OCI-LY7 (cell line): ENCODE results near the gene ZNF91. TPM values are rescaled to one million over a fixed set of nuclear protein-coding genes. Genes with fewer than 3 reads are reported as not detected.

Experiments
- BruUV-seq: library from RNA; stranded (reverse); fragments of 400-500 nt; replicated peaks from 2 replicates; lab custom pipeline; 2021; lab: Mats Ljungman, UMichigan
- CTCF ChIA-PET: fragments of 300-600 bp; sonication (Branson Sonifier 250); formaldehyde crosslinking; loops from one replicate; lab custom pipeline; 2022; ENCODE audit warnings: antibody characterized with exemption; ENCODE audit not compliant: unreplicated experiment; lab: Charles Lee
- POLR2A ChIA-PET: fragments of 300-600 bp; sonication (Branson Sonifier 250); formaldehyde crosslinking; loops from one replicate; lab custom pipeline; 2022; ENCODE audit warnings: antibody characterized with exemption; lab: Charles Lee
- DNase-seq: peaks from one replicate; pipeline ENCODE4 v3.0.0-alpha.2; 2015; ENCODE audit warnings: low spot score
- H2AFZ ChIP-seq: fragments of 200-600 bp; sonication (generic), shearing (Covaris generic); 2 replicates; pipeline ENCODE4 v1.6.1; 2014; ENCODE audit warnings: mild to moderate bottlenecking, antibody characterized with exemption, low read length, moderate library complexity
- H3K27ac ChIP-seq: fragments of 200-600 bp; sonication (generic); 2 replicates; pipeline ENCODE4 v1.5.1; 2014; ENCODE audit warnings: mixed run types, low read depth, mild to moderate bottlenecking, moderate library complexity, low read length, inconsistent platforms; ENCODE audit not compliant: poor library complexity, severe bottlenecking
- H3K36me3 ChIP-seq: fragments of 200-600 bp; sonication (generic); 2 replicates; pipeline ENCODE4 v1.6.1; 2014; ENCODE audit warnings: mild to moderate bottlenecking, antibody characterized with exemption, low read length, moderate library complexity, mixed read lengths; ENCODE audit not compliant: insufficient read depth
- H3K4me1 ChIP-seq: fragments of 200-600 bp; sonication (generic); 2 replicates; pipeline ENCODE4 v1.5.1; 2014; ENCODE audit warnings: mild to moderate bottlenecking, low read length; ENCODE audit not compliant: insufficient read depth, poor library complexity, severe bottlenecking
- H3K4me2 ChIP-seq: fragments of 200-600 bp; sonication (generic); 2 replicates; pipeline ENCODE4 v1.6.1; 2014; ENCODE audit warnings: mild to moderate bottlenecking, low read length
- H3K4me3 ChIP-seq: fragments of 200-600 bp; sonication (generic); 2 replicates; pipeline ENCODE4 v1.5.1; 2014; ENCODE audit warnings: mild to moderate bottlenecking, low read depth, low read length; ENCODE audit not compliant: poor library complexity, severe bottlenecking
- H3K79me2 ChIP-seq: fragments of 200-600 bp; sonication (generic); 2 replicates; pipeline ENCODE4 v1.6.1; 2016; ENCODE audit warnings: low read depth, mild to moderate bottlenecking, low read length, moderate library complexity, mixed read lengths; ENCODE audit not compliant: insufficient read depth
- H3K9me2 ChIP-seq: fragments of 200-600 bp; sonication (generic); 2 replicates; pipeline ENCODE4 v1.6.1; 2016; ENCODE audit warnings: mild to moderate bottlenecking, low read length, mixed read lengths; ENCODE audit not compliant: insufficient read depth
- H3K9me3 ChIP-seq: fragments of 200-600 bp; sonication (generic); 2 replicates; pipeline ENCODE4 v1.6.1; 2014; ENCODE audit warnings: mild to moderate bottlenecking, mixed run types, low read length, mixed read lengths
- H4K20me1 ChIP-seq: fragments of 200-600 bp; sonication (generic); 2 replicates; pipeline ENCODE4 v1.6.1; 2014; ENCODE audit warnings: mild to moderate bottlenecking, antibody characterized with exemption, low read length, moderate library complexity, mixed read lengths; ENCODE audit not compliant: insufficient read depth
- EZH2phosphoT487 ChIP-seq: fragments of 200-600 bp; sonication (generic); IDR thresholded peaks from 2 replicates; pipeline ENCODE4 v1.6.1; 2018; ENCODE audit warnings: low read depth, borderline replicate concordance, mild to moderate bottlenecking, mixed run types, antibody characterized with exemption, low read length, moderate library complexity, mixed read lengths
- intact Hi-C: fragments of 100-400 bp; cut with micrococcal nuclease; formaldehyde crosslinking; loops from one replicate; pipeline ENCODE4 v1.10.0; 2022; ENCODE audit not compliant: unreplicated experiment
- total RNA-seq, 2 experiments: library from RNA; depleted of rRNA in 1 of 2; stranded (reverse); fragments of >200 nt in 1 of 2; shearing (Covaris generic) in 1 of 2; gene quantifications; 2 replicates each; pipeline ENCODE4 v1.2.3, GENCODE V29; 2014 to 2022
- TF ChIP-seq, protein P1 (sequence below): fragments of 200-600 bp; sonication (generic); conservative IDR thresholded peaks from 2 replicates; pipeline ENCODE4 v1.5.1; 2014; ENCODE audit warnings: mild to moderate bottlenecking, antibody characterized with exemption, low read length, moderate library complexity, mixed read lengths

The ZNF91 gene
- total RNA-seq, 2 experiments from 2014 or later: 39.3 to 64.3 TPM

DNA sequence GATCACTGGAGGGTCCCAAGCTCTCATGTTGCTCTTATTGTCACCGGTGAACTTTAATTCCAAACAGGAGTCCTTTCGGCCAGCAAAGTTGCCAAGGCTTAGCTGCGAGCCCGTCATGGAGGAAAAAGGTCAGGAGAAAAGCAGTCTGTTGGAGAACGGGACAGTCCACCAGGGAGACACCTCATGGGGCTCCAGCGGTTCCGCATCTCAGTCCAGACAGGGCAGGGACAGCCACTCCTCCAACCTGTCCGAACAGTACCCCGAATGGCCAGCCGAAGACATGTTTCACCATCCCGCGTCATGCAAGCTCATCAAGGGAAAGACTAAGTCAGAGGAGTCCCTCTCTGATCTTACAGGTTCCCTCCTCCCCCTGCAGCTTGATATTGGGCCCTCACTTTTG is 10.4 kb downstream of the ZNF91 start:
- POLR2A ChIA-PET: no interaction called here
- no TSS peak for BruUV-seq
- H3K9me2 ChIP-seq: no peaks in the 10 kb centered on the region
- no peak overlapping the region for H3K4me2 ChIP-seq
- no peak for DNase-seq
- no peak overlapping the region for H2AFZ ChIP-seq
- no peaks in the 10 kb centered on the region for H3K4me1 ChIP-seq
- peaks cover 73% of the 10 kb centered on the region for H3K9me3 ChIP-seq
- H3K27ac ChIP-seq: no peak overlapping the region
- H3K79me2 ChIP-seq: peaks cover 96% of the 10 kb centered on the region
- no peak for TF ChIP-seq EZH2phosphoT487
- TF ChIP-seq, protein P1, sequence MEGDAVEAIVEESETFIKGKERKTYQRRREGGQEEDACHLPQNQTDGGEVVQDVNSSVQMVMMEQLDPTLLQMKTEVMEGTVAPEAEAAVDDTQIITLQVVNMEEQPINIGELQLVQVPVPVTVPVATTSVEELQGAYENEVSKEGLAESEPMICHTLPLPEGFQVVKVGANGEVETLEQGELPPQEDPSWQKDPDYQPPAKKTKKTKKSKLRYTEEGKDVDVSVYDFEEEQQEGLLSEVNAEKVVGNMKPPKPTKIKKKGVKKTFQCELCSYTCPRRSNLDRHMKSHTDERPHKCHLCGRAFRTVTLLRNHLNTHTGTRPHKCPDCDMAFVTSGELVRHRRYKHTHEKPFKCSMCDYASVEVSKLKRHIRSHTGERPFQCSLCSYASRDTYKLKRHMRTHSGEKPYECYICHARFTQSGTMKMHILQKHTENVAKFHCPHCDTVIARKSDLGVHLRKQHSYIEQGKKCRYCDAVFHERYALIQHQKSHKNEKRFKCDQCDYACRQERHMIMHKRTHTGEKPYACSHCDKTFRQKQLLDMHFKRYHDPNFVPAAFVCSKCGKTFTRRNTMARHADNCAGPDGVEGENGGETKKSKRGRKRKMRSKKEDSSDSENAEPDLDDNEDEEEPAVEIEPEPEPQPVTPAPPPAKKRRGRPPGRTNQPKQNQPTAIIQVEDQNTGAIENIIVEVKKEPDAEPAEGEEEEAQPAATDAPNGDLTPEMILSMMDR: no peak
- CTCF ChIA-PET: no interaction called here
- no peaks in the 10 kb centered on the region for H4K20me1 ChIP-seq
- H3K4me3 ChIP-seq: no peak overlapping the region
- intact Hi-C loops: no loop called here
- H3K36me3 ChIP-seq: peaks cover 100% of the 10 kb centered on the region

DNA sequence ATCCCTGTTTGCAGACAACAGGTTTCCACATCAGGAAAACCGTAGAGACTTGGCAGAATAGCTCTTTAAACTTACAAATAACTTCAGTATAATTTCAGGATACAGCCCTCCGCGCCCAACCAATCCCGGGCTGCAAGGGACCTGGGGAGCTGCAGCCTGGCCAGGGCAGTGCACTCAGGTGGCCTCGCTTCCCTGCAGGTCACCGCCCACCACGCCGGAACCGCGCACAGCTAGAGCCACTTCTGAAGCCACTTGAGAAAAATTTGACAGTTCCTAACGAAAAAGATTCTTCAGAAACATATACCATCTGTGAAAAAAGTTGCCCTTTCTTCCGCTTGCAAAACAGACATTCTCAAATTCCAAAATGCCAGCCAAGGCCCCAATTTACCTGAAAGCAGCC is 11.1 kb downstream of the ZNF91 start:
- Histone ChIP-seq H2AFZ (no peak overlapping the region), H3K9me2 (no peaks in the 10 kb centered on the region), H3K36me3 (peaks cover 100% of the 10 kb centered on the region), H4K20me1 (no peaks in the 10 kb centered on the region), H3K4me1 (no peaks in the 10 kb centered on the region), H3K79me2 (peaks cover 96% of the 10 kb centered on the region), H3K4me3 (no peak overlapping the region), H3K4me2 (no peak overlapping the region), H3K27ac (no peak overlapping the region), H3K9me3 (peaks cover 66% of the 10 kb centered on the region)
- intact Hi-C loops: no loop called here
- no peak for DNase-seq
- TF ChIP-seq, protein P1: no peak
- no peak for TF ChIP-seq EZH2phosphoT487
- CTCF ChIA-PET: no interaction called here
- BruUV-seq: no TSS peak
- POLR2A ChIA-PET: interaction anchor here (0.5 to 1.1 kb wide), 2 partner anchors 11 to 54 kb away, joined by 3 to 4 read pairs; partner anchors contain the start of gene ZNF91

DNA sequence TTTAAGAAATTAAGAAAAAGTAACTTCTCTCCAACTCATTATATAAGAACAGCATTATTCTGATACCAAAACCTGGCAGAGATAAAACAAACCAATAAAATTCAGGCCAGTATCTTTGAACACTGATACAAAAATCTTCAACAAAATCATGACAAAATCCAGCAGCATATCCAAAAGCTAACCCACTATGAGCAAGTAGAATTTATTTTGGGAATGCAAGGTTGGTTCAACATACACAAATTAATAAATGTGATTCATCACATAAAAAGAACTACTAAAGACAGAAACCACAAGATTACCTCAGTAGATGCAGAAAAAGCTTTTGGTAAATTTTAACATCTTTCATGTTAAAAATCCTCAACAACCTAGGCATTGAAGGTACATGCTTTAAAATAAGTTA is 12.3 kb downstream of the ZNF91 start:
- CTCF ChIA-PET: no interaction called here
- no peaks in the 10 kb centered on the region for H3K4me1 ChIP-seq
- TF ChIP-seq, protein P1: no peak
- TF ChIP-seq EZH2phosphoT487: no peak
- POLR2A ChIA-PET: no interaction called here
- H2AFZ ChIP-seq: no peak overlapping the region
- H3K4me3 ChIP-seq: no peak overlapping the region
- intact Hi-C loops: no loop called here
- H3K27ac ChIP-seq: no peak overlapping the region
- H3K36me3 ChIP-seq: peaks cover 99% of the 10 kb centered on the region
- no peaks in the 10 kb centered on the region for H3K9me2 ChIP-seq
- H3K4me2 ChIP-seq: no peak overlapping the region
- peaks cover 57% of the 10 kb centered on the region for H3K9me3 ChIP-seq
- BruUV-seq: no TSS peak
- H3K79me2 ChIP-seq: peaks cover 96% of the 10 kb centered on the region
- no peaks in the 10 kb centered on the region for H4K20me1 ChIP-seq
- no peak for DNase-seq
